Measurements from ENCODE around the gene KCNK15. TPM values are rescaled to one million over a fixed set of nuclear protein-coding genes. Genes with fewer than 3 reads are reported as not detected.
"Not testable (repeated sequence)": the region's sequence is repeated elsewhere in the genome, so short reads cannot be mapped to it uniquely, and the experiment has no call there.

KCNK15 gene
- total RNA-seq = 0.27 TPM
- under 1 TPM in 6 of 8 donors, not detected in 2; 0.13 to 0.58 (median 0.41) TPM for polyA plus RNA-seq (ENCODE audit: insufficient read depth in 1 of 8, insufficient read length in 8 of 8, low replicate concordance in 1 of 8)
- long read RNA-seq, donor 1 = 0 reads
- long read RNA-seq, donor 2 = 0 reads
- long read RNA-seq, donor 3 = 0 reads
- long read RNA-seq, donor 4, partial matches to known transcripts = 0 of 1 reads
- long read RNA-seq, donor 4, other reads (novel, unspliced or antisense) = 0 of 1 reads
- long read RNA-seq, donor 5 = 0 reads
- long read RNA-seq, donor 6 = 0 reads
- long read RNA-seq, donor 7 = 0 reads
- long read RNA-seq, donor 8 = 0 reads
- long read RNA-seq, donor 9, partial matches to known transcripts = 0 of 1 reads
- long read RNA-seq, donor 9, other reads (novel, unspliced or antisense) = 0 of 1 reads
- long read RNA-seq, donor 10, partial matches to known transcripts = 8 of 8 reads
- long read RNA-seq, donor 10, other reads (novel, unspliced or antisense) = 0 of 8 reads
- long read RNA-seq, donor 11, partial matches to known transcripts = 0 of 1 reads
- long read RNA-seq, donor 11, other reads (novel, unspliced or antisense) = 0 of 1 reads

DNA sequence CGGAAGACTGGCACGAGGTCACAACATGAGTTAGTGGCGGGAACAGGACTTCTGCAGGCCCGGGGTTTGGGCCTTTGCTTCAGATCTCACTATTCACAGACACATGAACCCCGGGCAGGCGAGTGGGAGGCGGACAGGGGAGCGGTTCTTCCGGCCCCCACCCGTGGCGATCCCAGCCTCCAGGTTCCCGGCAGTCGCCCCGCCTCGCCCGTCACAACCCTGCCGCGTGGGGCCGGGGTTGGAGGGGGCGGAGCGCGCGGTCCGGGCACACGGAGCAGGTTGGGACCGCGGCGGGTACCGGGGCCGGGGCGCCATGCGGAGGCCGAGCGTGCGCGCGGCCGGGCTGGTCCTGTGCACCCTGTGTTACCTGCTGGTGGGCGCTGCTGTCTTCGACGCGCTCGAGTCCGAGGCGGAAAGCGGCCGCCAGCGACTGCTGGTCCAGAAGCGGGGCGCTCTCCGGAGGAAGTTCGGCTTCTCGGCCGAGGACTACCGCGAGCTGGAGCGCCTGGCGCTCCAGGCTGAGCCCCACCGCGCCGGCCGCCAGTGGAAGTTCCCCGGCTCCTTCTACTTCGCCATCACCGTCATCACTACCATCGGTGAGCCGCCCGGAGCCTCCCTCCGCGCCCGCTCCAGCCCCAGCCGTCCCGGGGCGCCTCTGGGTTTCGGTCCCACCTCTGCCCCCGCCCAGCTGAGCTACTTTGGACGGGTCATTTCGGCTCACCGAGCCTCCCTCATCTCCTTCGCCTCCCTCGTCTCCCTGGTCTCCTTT lies at the start of gene KCNK15:
KCNK15 (plus strand) TSS at position 268 of the 769 bp plus-strand sequence; CDS start at position 314, 46 bp downstream.
- Histone ChIP-seq H3K36me3 (ENCODE audit: control insufficient read depth, insufficient read depth, low read length) (no peaks in the 10 kb centered on the region), H3K4me3 (ENCODE audit: low read length) (peak within 1 kb of the TSS; percentile 40), H3K27ac (ENCODE audit: low read length) (no peak within 1 kb of the TSS), H3K4me1 (ENCODE audit: control insufficient read depth, insufficient read depth, low read length) (peaks cover 12% of the 10 kb centered on the region), H3K27me3 (ENCODE audit: control insufficient read depth, insufficient read depth, low read length) (peaks cover 35% of the 10 kb centered on the region), H3K9me3 (replicated peaks; ENCODE audit: control insufficient read depth, low read depth, low read length) (no peaks in the 10 kb centered on the region)
- under 1% methylated on average over 72 of the region's 81 CpGs for WGBS (ENCODE audit: insufficient coverage)
- peak; percentile 50 for DNase-seq

DNA sequence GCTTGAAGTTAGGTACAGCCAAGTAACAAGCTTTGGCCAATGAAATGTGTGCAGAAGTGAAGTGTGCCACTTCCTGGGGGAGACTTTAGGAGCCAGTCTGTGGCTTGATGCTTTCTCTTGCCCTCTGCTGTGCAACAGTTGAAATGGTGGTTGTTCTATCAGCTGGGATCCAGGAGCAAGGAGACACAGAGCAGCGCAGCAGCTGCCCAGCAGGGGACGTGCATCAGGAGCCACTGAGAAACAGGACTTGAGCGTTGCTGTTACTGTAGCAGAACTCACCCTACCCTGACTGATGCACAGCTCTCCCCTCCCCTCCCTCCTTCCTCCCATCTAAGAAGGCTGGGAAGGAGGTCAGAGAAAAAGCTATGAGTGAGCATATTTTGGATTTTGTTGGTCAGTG lies 49.4 kb upstream of the KCNK15 start:
- no peak for DNase-seq
- Histone ChIP-seq H3K4me1 (ENCODE audit: control insufficient read depth, insufficient read depth, low read length) (peaks cover 27% of the 10 kb centered on the region), H3K4me3 (ENCODE audit: low read length) (no peak overlapping the region), H3K27ac (ENCODE audit: low read length) (no peak overlapping the region), H3K27me3 (ENCODE audit: control insufficient read depth, insufficient read depth, low read length) (peaks cover 2% of the 10 kb centered on the region), H3K9me3 (replicated peaks; ENCODE audit: control insufficient read depth, low read depth, low read length) (peaks cover 3% of the 10 kb centered on the region), H3K36me3 (ENCODE audit: control insufficient read depth, insufficient read depth, low read length) (no peaks in the 10 kb centered on the region)
- no CpG with 5 or more reads among the region's 3 CpGs for WGBS (ENCODE audit: insufficient coverage)

- not testable (repeated sequence) for DNase-seq; H3K36me3 ChIP-seq (ENCODE audit: control insufficient read depth, insufficient read depth, low read length); H3K4me3 ChIP-seq (ENCODE audit: low read length); H3K9me3 ChIP-seq (replicated peaks; ENCODE audit: control insufficient read depth, low read depth, low read length); H3K27ac ChIP-seq (ENCODE audit: low read length); H3K27me3 ChIP-seq (ENCODE audit: control insufficient read depth, insufficient read depth, low read length)
- 100% methylated on average over 1 of the region's 5 CpGs for WGBS (ENCODE audit: insufficient coverage)
- H3K4me1 ChIP-seq (ENCODE audit: control insufficient read depth, insufficient read depth, low read length) = peaks cover 30% of the 10 kb centered on the region
These were observed 48.6 kb upstream of the KCNK15 start for GRCh38 chr20:44697041-44697440.

DNA sequence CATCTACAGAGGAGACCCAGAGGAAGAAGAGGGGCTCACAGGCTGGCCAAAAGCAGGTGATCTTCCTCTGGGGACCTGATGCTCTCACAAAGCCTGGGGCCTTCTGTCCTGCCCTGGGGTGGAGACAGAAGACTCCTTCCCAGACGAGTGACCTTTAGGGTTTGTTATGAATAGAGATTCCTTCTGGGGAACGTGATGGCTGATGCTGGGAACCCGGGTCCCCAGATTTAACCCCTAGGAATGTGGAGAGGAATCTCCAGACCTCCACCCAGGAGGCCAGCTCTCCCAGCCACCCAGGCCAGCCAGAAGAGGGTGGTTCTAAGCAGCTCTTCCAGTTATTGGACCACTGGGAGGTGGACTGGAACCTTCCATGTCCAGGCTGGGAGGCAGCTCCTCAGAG lies 47.3 kb upstream of the KCNK15 start:
- Histone ChIP-seq H3K4me3 (ENCODE audit: low read length) (no peak overlapping the region), H3K36me3 (ENCODE audit: control insufficient read depth, insufficient read depth, low read length) (no peaks in the 10 kb centered on the region), H3K27ac (ENCODE audit: low read length) (no peak overlapping the region), H3K9me3 (replicated peaks; ENCODE audit: control insufficient read depth, low read depth, low read length) (no peaks in the 10 kb centered on the region), H3K4me1 (ENCODE audit: control insufficient read depth, insufficient read depth, low read length) (peaks cover 36% of the 10 kb centered on the region), H3K27me3 (ENCODE audit: control insufficient read depth, insufficient read depth, low read length) (no peaks in the 10 kb centered on the region)
- WGBS (ENCODE audit: insufficient coverage) = no CpG with 5 or more reads among the region's 3 CpGs
- no peak for DNase-seq

DNA sequence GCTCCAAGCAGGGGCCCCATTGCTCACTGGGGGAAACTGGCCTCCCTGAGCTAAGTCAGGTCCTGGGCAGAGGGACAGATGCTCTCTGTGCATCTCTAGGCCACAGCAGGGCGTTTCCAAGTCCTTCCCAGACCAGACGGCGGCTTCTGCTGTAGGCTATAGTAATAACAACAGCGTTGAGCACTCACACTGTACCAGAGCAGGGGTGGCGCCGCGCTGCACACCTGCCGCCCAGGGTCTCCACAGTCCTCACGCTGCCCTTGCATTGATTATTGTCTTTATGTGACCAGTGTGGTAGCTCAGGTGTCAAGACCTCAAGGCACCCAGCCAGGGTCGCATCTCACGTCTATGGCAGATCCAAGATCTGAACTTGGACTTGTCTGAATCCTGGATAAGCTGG lies 45.4 kb upstream of the KCNK15 start:
- H3K4me1 ChIP-seq (ENCODE audit: control insufficient read depth, insufficient read depth, low read length) = peaks cover 41% of the 10 kb centered on the region
- H3K4me3 ChIP-seq (ENCODE audit: low read length) = no peak overlapping the region
- DNase-seq = no peak
- no peaks in the 10 kb centered on the region for H3K36me3 ChIP-seq (ENCODE audit: control insufficient read depth, insufficient read depth, low read length)
- no peaks in the 10 kb centered on the region for H3K27me3 ChIP-seq (ENCODE audit: control insufficient read depth, insufficient read depth, low read length)
- 82% methylated on average over 9 of the region's 11 CpGs for WGBS (ENCODE audit: insufficient coverage)
- H3K27ac ChIP-seq (ENCODE audit: low read length) = no peak overlapping the region
- H3K9me3 ChIP-seq (replicated peaks; ENCODE audit: control insufficient read depth, low read depth, low read length) = no peaks in the 10 kb centered on the region

DNA sequence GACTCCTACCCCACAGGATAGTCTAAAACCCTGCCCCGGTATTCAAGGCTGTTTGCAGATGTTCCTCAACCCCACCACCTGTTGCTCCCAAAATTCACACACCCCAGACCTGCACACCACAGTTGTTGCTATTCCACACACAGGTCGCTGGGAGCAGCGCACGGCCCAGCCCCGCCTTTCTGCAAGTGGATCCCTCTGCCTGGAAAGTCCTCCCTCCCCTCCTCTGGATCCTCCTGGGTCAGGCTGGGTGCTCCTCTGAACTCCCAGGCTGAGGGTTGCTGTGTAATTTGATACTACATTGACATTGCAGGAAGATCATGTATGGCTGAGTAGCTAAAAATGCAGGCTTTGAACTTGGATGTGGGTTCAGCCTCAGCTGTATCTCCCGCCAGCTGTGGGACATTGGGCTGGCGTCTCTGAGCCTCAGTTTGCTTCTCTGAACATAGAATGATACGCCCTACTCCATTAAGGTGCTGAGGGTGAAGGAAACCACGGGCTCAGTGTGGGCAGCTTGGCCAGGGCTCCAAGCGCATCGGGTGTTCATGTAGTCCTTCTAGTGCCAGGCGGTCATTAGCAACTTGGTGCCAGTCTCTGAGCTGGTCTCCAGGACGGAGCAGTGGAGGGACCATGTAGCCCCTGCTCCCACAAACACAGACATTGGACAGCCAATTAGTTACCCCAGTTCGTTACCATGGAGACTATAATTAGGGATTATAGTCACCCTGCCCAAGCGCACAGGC lies 44.4 kb upstream of the KCNK15 start:
- Histone ChIP-seq H3K27me3 (ENCODE audit: control insufficient read depth, insufficient read depth, low read length) (peaks cover 2% of the 10 kb centered on the region), H3K4me3 (ENCODE audit: low read length) (no peak overlapping the region), H3K4me1 (ENCODE audit: control insufficient read depth, insufficient read depth, low read length) (peaks cover 43% of the 10 kb centered on the region), H3K9me3 (replicated peaks; ENCODE audit: control insufficient read depth, low read depth, low read length) (no peaks in the 10 kb centered on the region), H3K36me3 (ENCODE audit: control insufficient read depth, insufficient read depth, low read length) (no peaks in the 10 kb centered on the region), H3K27ac (ENCODE audit: low read length) (no peak overlapping the region)
- 47% methylated on average over 4 of the region's 15 CpGs for WGBS (ENCODE audit: insufficient coverage)
- peak; percentile 45 for DNase-seq

GRCh38 chr20:44701858-44702256 lies 43.8 kb upstream of the KCNK15 start:
- H3K4me3 ChIP-seq (ENCODE audit: low read length) = no peak overlapping the region
- H3K27me3 ChIP-seq (ENCODE audit: control insufficient read depth, insufficient read depth, low read length) = peaks cover 2% of the 10 kb centered on the region
- peaks cover 45% of the 10 kb centered on the region for H3K4me1 ChIP-seq (ENCODE audit: control insufficient read depth, insufficient read depth, low read length)
- H3K9me3 ChIP-seq (replicated peaks; ENCODE audit: control insufficient read depth, low read depth, low read length) = no peaks in the 10 kb centered on the region
- no peak overlapping the region for H3K27ac ChIP-seq (ENCODE audit: low read length)
- H3K36me3 ChIP-seq (ENCODE audit: control insufficient read depth, insufficient read depth, low read length) = no peaks in the 10 kb centered on the region
- 35% methylated on average over 2 of the region's 7 CpGs for WGBS (ENCODE audit: insufficient coverage)
- no peak for DNase-seq

DNA sequence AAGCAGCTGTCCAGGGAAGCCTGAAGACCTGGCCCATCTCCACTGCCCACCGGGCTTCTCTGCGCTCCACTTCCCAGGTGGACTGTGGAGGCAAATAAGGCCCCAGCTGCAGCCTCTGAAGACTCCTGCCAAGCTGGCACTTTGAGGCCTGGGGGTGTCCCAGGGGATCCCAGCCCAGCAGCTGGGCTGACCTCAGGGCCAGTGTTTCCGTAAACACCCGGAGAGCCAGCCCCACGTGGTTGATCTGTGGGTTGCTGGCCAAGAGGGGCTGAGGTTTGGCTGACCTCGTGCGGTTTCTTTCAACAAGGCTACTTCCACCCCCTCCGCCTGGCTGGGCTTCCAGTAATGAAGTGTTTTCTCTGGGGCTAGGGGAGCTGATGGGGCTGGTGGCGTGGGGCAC lies 42.9 kb upstream of the KCNK15 start:
- peak overlapping the region; percentile 69 for H3K27ac ChIP-seq (ENCODE audit: low read length)
- 9% methylated on average over 5 of the region's 9 CpGs for WGBS (ENCODE audit: insufficient coverage)
- H3K27me3 ChIP-seq (ENCODE audit: control insufficient read depth, insufficient read depth, low read length) = peaks cover 2% of the 10 kb centered on the region
- peaks cover 45% of the 10 kb centered on the region for H3K4me1 ChIP-seq (ENCODE audit: control insufficient read depth, insufficient read depth, low read length)
- no peak overlapping the region for H3K4me3 ChIP-seq (ENCODE audit: low read length)
- DNase-seq = peak; percentile 92
- no peaks in the 10 kb centered on the region for H3K36me3 ChIP-seq (ENCODE audit: control insufficient read depth, insufficient read depth, low read length)
- H3K9me3 ChIP-seq (replicated peaks; ENCODE audit: control insufficient read depth, low read depth, low read length) = no peaks in the 10 kb centered on the region

- Histone ChIP-seq H3K27ac (ENCODE audit: low read length) (peak overlapping the region; percentile 69), H3K27me3 (ENCODE audit: control insufficient read depth, insufficient read depth, low read length) (peaks cover 2% of the 10 kb centered on the region), H3K9me3 (replicated peaks; ENCODE audit: control insufficient read depth, low read depth, low read length) (no peaks in the 10 kb centered on the region), H3K4me3 (ENCODE audit: low read length) (no peak overlapping the region), H3K4me1 (ENCODE audit: control insufficient read depth, insufficient read depth, low read length) (peaks cover 45% of the 10 kb centered on the region), H3K36me3 (ENCODE audit: control insufficient read depth, insufficient read depth, low read length) (no peaks in the 10 kb centered on the region)
- WGBS (ENCODE audit: insufficient coverage) = 21% methylated on average over 2 of the region's 12 CpGs
- no peak for DNase-seq
These were observed 42.3 kb upstream of the KCNK15 start for GRCh38 chr20:44703183-44703925.

Measured in muscle of leg (tissue), 16 donors.